BJ (cell line): ENCODE data around the gene DCAF10. TPM values are rescaled to one million over a fixed set of nuclear protein-coding genes. Genes with fewer than 3 reads are reported as not detected.
"Not testable (repeated sequence)": the region's sequence is repeated elsewhere in the genome, so short reads cannot be mapped to it uniquely, and the experiment has no call there.

ENCODE experiments used
- CTCF ChIA-PET: fragments of 350-600 bp; formaldehyde crosslinking; extraction: SDS; loops from one replicate; lab custom pipeline; 2021; ENCODE audit warnings: antibody characterized with exemption, inconsistent platforms; lab: Yijun Ruan, JAX
- POLR2A ChIA-PET: fragments of 300-600 bp; sonication (Branson Sonifier 250); formaldehyde crosslinking; extraction: SDS; loops from one replicate; lab custom pipeline; 2021; ENCODE audit warnings: antibody characterized with exemption; lab: Charles Lee
- DNase-seq: peaks from one replicate; pipeline ENCODE4 v3.0.0-alpha.2; 2011; ENCODE audit warnings: low read depth
- H3K27me3 ChIP-seq: 2 replicates; pipeline ENCODE4 v1.6.0; 2011; ENCODE audit warnings: low read length; ENCODE audit not compliant: control insufficient read depth, insufficient read depth
- H3K36me3 ChIP-seq: 2 replicates; pipeline ENCODE4 v1.5.1; 2011; ENCODE audit warnings: low read length; ENCODE audit not compliant: control insufficient read depth, insufficient read depth
- H3K4me3 ChIP-seq: 2 replicates; pipeline ENCODE4 v1.5.1; 2011; ENCODE audit warnings: low read depth, mild to moderate bottlenecking, control low read depth, low read length
- CTCF ChIP-seq: IDR thresholded peaks from 2 replicates; pipeline ENCODE4 v1.5.1; 2011; ENCODE audit warnings: low read depth, mild to moderate bottlenecking, control low read depth, inconsistent platforms, low read length, moderate library complexity; ENCODE audit not compliant: insufficient read depth
- polyA plus RNA-seq: library from polyadenylated mRNA; depleted of rRNA; stranded (reverse); fragments of >200 nt; gene quantifications from 2 replicates; pipeline ENCODE4 v1.2.3, GENCODE V29; 2011

The DCAF10 gene
- polyA plus RNA-seq, 1 experiment = 22.0 TPM

DNA sequence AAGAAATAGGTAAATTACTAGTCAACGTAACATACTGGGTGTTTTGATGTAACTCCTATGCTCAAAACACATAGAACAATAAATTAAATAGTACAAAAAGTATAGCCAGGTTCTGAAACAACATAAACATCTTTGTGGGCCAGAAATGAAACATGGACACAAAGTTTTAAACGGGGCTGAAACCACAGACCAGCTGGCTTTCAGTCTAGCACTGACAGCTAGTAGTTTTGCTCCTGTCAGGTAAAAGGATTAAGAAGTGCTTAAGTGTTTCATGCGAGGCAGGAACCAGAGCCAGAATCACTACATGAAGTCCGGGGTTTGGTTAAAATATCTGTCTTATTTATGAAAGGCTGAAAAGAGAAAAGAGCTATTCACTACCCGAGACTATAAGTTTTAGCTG, 19.5 kb downstream of the DCAF10 start:
- no peak for TF ChIP-seq CTCF
- no peak for DNase-seq
- ChIA-PET POLR2A (no interaction called here), CTCF (interaction anchor here (0.6 to 1.3 kb wide), 2 partner anchors 11 to 1756 kb away, joined by 3 read pairs; no protein-coding TSS in a partner anchor)
- Histone ChIP-seq H3K4me3 (no peak overlapping the region), H3K27me3 (no peaks in the 10 kb centered on the region), H3K36me3 (no peaks in the 10 kb centered on the region)

DNA sequence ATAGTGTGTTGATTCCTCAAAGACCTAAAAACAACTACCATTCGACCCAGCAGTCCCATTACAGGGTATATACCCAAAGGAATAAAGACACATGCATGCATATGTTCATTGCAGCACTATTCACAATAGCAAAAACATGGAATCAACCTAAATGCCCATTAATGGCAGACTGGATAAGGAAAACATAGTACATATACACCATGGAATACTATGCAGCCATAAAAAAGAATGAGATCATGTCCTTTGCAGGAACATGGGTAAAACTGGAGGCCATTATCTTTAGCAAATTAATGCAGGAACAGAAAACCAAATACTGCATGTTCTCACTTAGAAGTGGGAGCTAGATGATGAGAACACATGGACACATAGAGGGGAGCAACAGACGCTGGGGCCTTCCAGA, 24.6 kb downstream of the DCAF10 start:
- H3K4me3 ChIP-seq, H3K36me3 ChIP-seq, CTCF ChIA-PET, DNase-seq, H3K27me3 ChIP-seq, POLR2A ChIA-PET: not testable (repeated sequence)

DNA sequence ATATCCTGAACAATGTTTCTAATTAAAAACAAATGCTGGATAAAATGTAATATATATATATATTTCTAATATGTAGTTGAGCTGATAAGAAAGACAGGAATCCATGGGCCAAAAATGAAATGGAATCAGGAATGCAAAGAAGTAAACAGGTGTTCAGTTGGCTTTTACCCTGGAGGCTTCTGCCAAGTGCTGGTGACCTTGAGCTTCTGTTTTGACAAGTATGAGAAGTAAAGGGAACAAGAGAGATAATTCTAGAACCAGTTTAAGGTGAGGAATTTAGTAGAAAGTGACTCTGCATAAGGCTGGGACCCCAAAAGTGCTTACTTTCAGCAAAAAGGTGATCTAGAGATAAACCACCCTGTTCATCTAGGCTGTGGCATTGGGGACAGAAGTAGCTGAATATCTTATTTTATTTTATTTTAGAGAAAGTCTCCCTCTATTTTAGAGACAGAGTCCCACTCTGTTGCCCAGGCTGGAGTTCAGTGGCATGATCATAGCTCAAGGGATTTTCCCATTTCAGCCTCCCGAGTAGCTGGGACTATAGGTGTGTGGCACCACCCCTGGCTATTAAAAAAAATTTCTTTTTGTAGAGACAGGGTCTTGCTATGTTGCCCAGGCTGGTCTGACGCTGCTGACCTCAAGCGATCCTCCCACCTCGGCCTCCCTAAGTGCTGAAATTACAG, 27.0 kb downstream of the DCAF10 start:
- TF ChIP-seq CTCF = no peak
- POLR2A ChIA-PET = no interaction called here
- no peak for DNase-seq
- CTCF ChIA-PET = no interaction called here
- H3K27me3 ChIP-seq = no peaks in the 10 kb centered on the region
- H3K36me3 ChIP-seq = peaks cover 2% of the 10 kb centered on the region; the same call in 1 of the 2 replicates
- H3K4me3 ChIP-seq = no peak overlapping the region

- no peaks in the 10 kb centered on the region; the same call in 1 of the 2 replicates for H3K36me3 ChIP-seq
- no peaks in the 10 kb centered on the region for H3K27me3 ChIP-seq
- no peak for TF ChIP-seq CTCF
- DNase-seq = no peak
- ChIA-PET CTCF (no interaction called here), POLR2A (no interaction called here)
- H3K4me3 ChIP-seq = no peak overlapping the region
These were observed 35.2 kb downstream of the DCAF10 start for GRCh38 chr9:37835821-37836220.

DNA sequence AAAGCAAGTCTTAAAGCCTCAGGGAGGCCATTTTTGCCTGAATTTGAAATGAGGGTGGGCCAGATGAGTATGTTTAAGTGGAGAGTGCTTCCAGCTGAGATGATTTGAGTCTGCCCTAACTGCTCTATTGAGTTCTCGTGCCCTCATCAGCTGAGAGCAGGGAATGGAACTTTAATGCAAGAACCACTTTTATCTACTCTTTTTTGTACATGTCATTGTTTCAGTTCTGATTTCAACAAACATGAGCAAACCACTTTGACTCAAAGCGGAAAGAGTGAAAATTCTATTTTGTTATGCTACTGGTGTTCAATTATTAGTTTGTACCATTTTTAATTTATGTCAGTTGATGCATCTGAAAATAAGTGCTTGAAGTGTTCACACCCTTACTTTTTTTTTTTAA, 35.8 kb downstream of the DCAF10 start:
- no peak for DNase-seq
- Histone ChIP-seq H3K36me3 (no peaks in the 10 kb centered on the region; the same call in 1 of the 2 replicates), H3K4me3 (no peak overlapping the region), H3K27me3 (no peaks in the 10 kb centered on the region)
- POLR2A ChIA-PET = no interaction called here
- no peak for TF ChIP-seq CTCF
- CTCF ChIA-PET = no interaction called here
